Suprapubic skin (tissue), 3 donors: ENCODE data around the gene TSPAN13.

Experiments
- CTCF ChIP-seq, 2 donors: fragments of 200-600 bp in 1 of 2; fragments of 450-650 bp in 1 of 2; sonication (generic) in 1 of 2; IDR thresholded peaks; one replicate each; pipeline ENCODE4 v1.5.1; 2016 to 2019; ENCODE audit warnings: antibody characterized with exemption in 2 of 2, mild to moderate bottlenecking in 1 of 2, moderate library complexity in 1 of 2
- EP300 ChIP-seq: sonication (generic); formaldehyde crosslinking; IDR thresholded peaks from one replicate; pipeline ENCODE4 v1.6.1; 2017; ENCODE audit warnings: antibody characterized with exemption

DNA sequence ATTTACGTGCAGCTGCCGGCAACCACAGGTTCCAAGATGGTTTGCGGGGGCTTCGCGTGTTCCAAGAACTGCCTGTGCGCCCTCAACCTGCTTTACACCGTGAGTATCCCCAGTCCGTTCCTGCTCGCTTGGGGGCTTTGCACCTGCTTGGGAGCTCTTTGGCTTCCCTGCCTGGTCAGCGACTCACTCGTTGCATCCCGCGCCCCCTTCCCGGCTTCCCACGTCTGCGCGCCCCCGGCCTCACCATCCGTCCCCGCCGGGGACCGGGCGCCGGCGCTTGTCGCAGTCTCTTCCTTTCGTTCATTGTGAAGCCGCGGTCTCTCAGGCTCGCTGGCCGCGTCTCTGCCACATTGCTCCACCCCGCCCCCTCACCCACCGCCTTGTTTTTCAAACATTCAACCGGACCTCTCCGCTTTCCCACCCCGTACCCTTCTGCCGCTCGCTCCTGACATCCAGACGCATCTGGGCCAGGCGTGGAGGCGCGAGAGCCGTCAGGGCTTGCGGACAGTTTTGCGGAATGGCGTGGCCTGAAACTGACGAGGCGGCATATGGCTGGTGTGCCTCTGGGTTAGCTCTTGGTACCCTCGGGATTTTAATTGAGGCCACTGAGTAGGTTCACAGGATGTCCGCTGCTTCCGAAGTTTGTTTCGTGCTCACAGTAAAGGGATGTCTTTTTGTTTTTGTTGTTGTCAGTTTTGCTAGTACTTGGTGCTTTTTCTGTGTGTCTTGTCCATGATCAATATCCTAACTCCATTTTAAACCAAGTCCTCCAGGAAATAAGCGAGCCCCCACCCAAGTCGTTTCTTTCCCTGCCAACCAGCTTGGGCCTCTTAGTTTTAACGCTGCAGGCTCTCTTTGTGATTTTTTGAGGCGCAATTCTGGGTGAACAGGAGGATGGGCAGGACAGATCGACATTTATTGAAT is 639 bp downstream of the TSPAN13 start:
- TF ChIP-seq CTCF (IDR thresholded peaks at IDR 0.05) (no peak), EP300 (no peak)
